IMR-90 (cell line): ENCODE data around the gene GVQW3. TPM values are rescaled to one million over a fixed set of nuclear protein-coding genes. Genes with fewer than 3 reads are reported as not detected.

Experiments used
- ATAC-seq: fragments of 200-7000 bp; cut with Tn5 transposase; 2 replicates; pipeline ENCODE4 v1.9.1; 2020; ENCODE audit warnings: low read depth, mild to moderate bottlenecking, moderate library complexity
- BruUV-seq: library from RNA; stranded (reverse); fragments of 400-500 nt; replicated peaks from 2 replicates; lab custom pipeline; 2021; lab: Mats Ljungman, UMichigan
- CTCF ChIA-PET: fragments of 300-600 bp; formaldehyde crosslinking; extraction: SDS; loops from one replicate; lab custom pipeline; 2021; ENCODE audit warnings: antibody characterized with exemption; lab: Yijun Ruan, JAX
- POLR2A ChIA-PET: fragments of 300-600 bp; sonication (Branson Sonifier 250); formaldehyde crosslinking; loops from one replicate; lab custom pipeline; 2022; ENCODE audit warnings: antibody characterized with exemption; ENCODE audit not compliant: unreplicated experiment; lab: Charles Lee
- DNase-seq: peaks from one replicate; pipeline ENCODE4 v3.0.0; 2013
- H2AFZ ChIP-seq: replicated peaks from 2 replicates; pipeline ENCODE3; 2013; ENCODE audit warnings: low read length, mild to moderate bottlenecking; ENCODE audit not compliant: poor library complexity
- H2AK5ac ChIP-seq: 2 replicates; pipeline ENCODE4 v1.6.1; 2013; ENCODE audit warnings: low read depth, low read length, inconsistent platforms
- H2AK9ac ChIP-seq: replicated peaks from 2 replicates; pipeline ENCODE3; 2013; ENCODE audit warnings: mild to moderate bottlenecking, low read depth, low read length, moderate library complexity; ENCODE audit not compliant: poor library complexity
- H2BK120ac ChIP-seq: 2 replicates; pipeline ENCODE4 v1.6.1; 2013; ENCODE audit warnings: low read depth, low read length, inconsistent platforms
- H2BK15ac ChIP-seq: 3 replicates; pipeline ENCODE4 v1.6.1; 2013; ENCODE audit warnings: low read depth, low read length, inconsistent platforms
- H2BK20ac ChIP-seq: 2 replicates; pipeline ENCODE4 v1.6.1; 2013; ENCODE audit warnings: low read depth, mild to moderate bottlenecking, inconsistent platforms, low read length, moderate library complexity
- H2BK5ac ChIP-seq: 2 replicates; pipeline ENCODE4 v1.6.1; 2013; ENCODE audit warnings: mild to moderate bottlenecking, low read depth, low read length, inconsistent platforms; ENCODE audit not compliant: poor library complexity, severe bottlenecking
- H3K14ac ChIP-seq: replicated peaks from 2 replicates; pipeline ENCODE4 v1.6.1; 2013; ENCODE audit warnings: low read depth, low read length, inconsistent platforms
- H3K18ac ChIP-seq: 2 replicates; pipeline ENCODE4 v1.6.1; 2013; ENCODE audit warnings: low read depth, low read length, control low read depth
- H3K23ac ChIP-seq: 2 replicates; pipeline ENCODE4 v1.6.1; 2013; ENCODE audit warnings: low read depth, low read length, inconsistent platforms
- H3K27ac ChIP-seq: 2 replicates; pipeline ENCODE4 v1.5.1; 2013; ENCODE audit warnings: mild to moderate bottlenecking, control low read depth, low read length; ENCODE audit not compliant: insufficient read depth
- H3K27me3 ChIP-seq: 2 replicates; pipeline ENCODE4 v1.6.1; 2013; ENCODE audit warnings: low read length; ENCODE audit not compliant: control insufficient read depth, insufficient read depth
- H3K36me3 ChIP-seq: 2 replicates; pipeline ENCODE4 v1.6.1; 2013; ENCODE audit warnings: low read length, mixed read lengths; ENCODE audit not compliant: control insufficient read depth, insufficient read depth
- H3K4ac ChIP-seq: 2 replicates; pipeline ENCODE4 v1.6.1; 2013; ENCODE audit warnings: low read depth, low read length, inconsistent platforms
- H3K4me1 ChIP-seq: 2 replicates; pipeline ENCODE4 v1.6.1; 2013; ENCODE audit warnings: low read length, mixed read lengths; ENCODE audit not compliant: control insufficient read depth, insufficient read depth
- H3K4me2 ChIP-seq: 2 replicates; pipeline ENCODE4 v1.6.1; 2013; ENCODE audit warnings: low read depth, mild to moderate bottlenecking, control low read depth, low read length, moderate library complexity
- H3K4me3 ChIP-seq: 2 replicates; pipeline ENCODE4 v1.5.1; 2013; ENCODE audit warnings: low read depth, mild to moderate bottlenecking, control low read depth, low read length, moderate library complexity; ENCODE audit not compliant: insufficient read depth
- H3K56ac ChIP-seq: 2 replicates; pipeline ENCODE4 v1.6.1; 2013; ENCODE audit warnings: low read length, inconsistent platforms; ENCODE audit not compliant: insufficient read depth; ENCODE audit errors: extremely low read depth
- H3K79me1 ChIP-seq, 2 experiments: 2 replicates each; pipeline ENCODE4 v1.6.1; 2013; ENCODE audit warnings: low read length in 2 of 2, inconsistent platforms in 1 of 2, low read depth in 1 of 2
- H3K9ac ChIP-seq: 2 replicates; pipeline ENCODE4 v1.6.1; 2013; ENCODE audit warnings: low read depth, low read length, control low read depth
- H3K9me1 ChIP-seq: 2 replicates; pipeline ENCODE4 v1.6.1; 2013; ENCODE audit warnings: low read length, inconsistent platforms; ENCODE audit not compliant: insufficient read depth
- H3K9me3 ChIP-seq: 2 replicates; pipeline ENCODE4 v1.6.1; 2013; ENCODE audit warnings: low read length; ENCODE audit not compliant: control insufficient read depth, insufficient read depth
- H4K20me1 ChIP-seq: 2 replicates; pipeline ENCODE4 v1.6.1; 2013; ENCODE audit warnings: low read length, inconsistent platforms; ENCODE audit not compliant: insufficient read depth
- H4K5ac ChIP-seq: 2 replicates; pipeline ENCODE4 v1.6.1; 2013; ENCODE audit warnings: mild to moderate bottlenecking, low read depth, low read length, control low read depth
- H4K8ac ChIP-seq, 2 experiments: 2 replicates each; pipeline ENCODE4 v1.6.1; 2013; ENCODE audit warnings: low read depth in 2 of 2, low read length in 2 of 2, control low read depth in 1 of 2, inconsistent platforms in 1 of 2
- H4K91ac ChIP-seq: 2 replicates; pipeline ENCODE4 v1.6.1; 2013; ENCODE audit warnings: low read depth, low read length, inconsistent platforms; ENCODE audit not compliant: insufficient read depth
- CEBPB ChIP-seq: IDR thresholded peaks from 2 replicates; pipeline ENCODE4 v1.6.1; 2012; ENCODE audit warnings: low read depth, low read length, improper control_type of control experiment
- CHD1 ChIP-seq: IDR thresholded peaks from 2 replicates; pipeline ENCODE4 v1.6.1; 2012; ENCODE audit warnings: low read depth, low read length, improper control_type of control experiment
- MAZ ChIP-seq: IDR thresholded peaks from 2 replicates; pipeline ENCODE4 v1.6.1; 2012; ENCODE audit warnings: low read depth, mild to moderate bottlenecking, low read length, improper control_type of control experiment, moderate library complexity, borderline replicate concordance
- WGBS, 2 experiments: methylation state at CpG; one replicate each; pipeline versions ENCODE4 v1.1.5 to v1.1.7; 2013; ENCODE audit warnings: missing lambda C conversion rate in 2 of 2; ENCODE audit not compliant: insufficient read length in 1 of 2; ENCODE audit errors: extremely low coverage in 2 of 2; 5-methylcytosine and 5-hydroxymethylcytosine counted together
- dilution Hi-C: fragments of 300-500 bp; cut with HindIII; formaldehyde crosslinking; loops from one replicate; pipeline ENCODE4 v1.14.3; 2018; ENCODE audit warnings: low sequenced_read_pairs; ENCODE audit not compliant: unreplicated experiment
- in situ Hi-C: fragments of 300-500 bp; cut with MboI; formaldehyde crosslinking; loops from 3 replicates; pipeline ENCODE4 v1.14.3; 2019; ENCODE audit warnings: low sequenced_read_pairs, inconsistent platforms, mixed read lengths
- intact Hi-C: fragments of 100-400 bp; cut with micrococcal nuclease; formaldehyde crosslinking; loops from 2 replicates; pipeline ENCODE4 v1.10.0; 2022
- polyA plus RNA-seq, 3 experiments: library from polyadenylated mRNA; depleted of rRNA; stranded (reverse); fragments of >200 nt; gene quantifications; 2 replicates each; pipeline ENCODE4 v1.2.3, GENCODE V29; 2012; ENCODE audit warnings: low replicate concordance in 1 of 3
- total RNA-seq: library from RNA; depleted of rRNA; stranded (reverse); fragments of >200 nt; gene quantifications from 2 replicates; pipeline ENCODE4 v1.2.3, GENCODE V29; 2012

The GVQW3 gene
- total and polyA plus RNA-seq, 2 of the 4 experiments (the other 2 are of a cell fraction): 0.96 to 1.1 TPM

DNA sequence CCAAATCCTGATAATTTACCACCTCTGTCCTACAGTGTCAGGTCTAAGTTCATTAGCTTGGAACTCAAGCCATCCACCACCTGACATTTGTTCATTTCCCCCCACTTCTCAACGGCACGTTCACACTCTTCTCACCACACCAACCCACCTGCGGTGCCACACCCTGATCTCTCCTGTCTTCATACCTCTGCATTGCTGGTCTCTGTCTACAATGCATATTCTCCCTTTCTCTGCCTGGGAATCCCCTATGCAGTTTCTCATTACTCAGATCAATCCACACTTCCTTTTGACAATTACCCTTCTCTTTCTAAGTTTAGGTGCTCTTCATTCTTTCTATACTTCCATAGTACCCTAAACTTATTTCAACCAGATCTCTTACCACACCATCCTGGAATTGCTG, 43.3 kb downstream of the GVQW3 start:
- Histone ChIP-seq H2BK5ac (no peak overlapping the region), H3K36me3 (no peaks in the 10 kb centered on the region), H2AK9ac (no peak overlapping the region), H3K9me3 (no peaks in the 10 kb centered on the region), H3K9ac (no peak overlapping the region), H3K27ac (no peak overlapping the region), H3K9me1 (no peaks in the 10 kb centered on the region), H3K4me2 (no peak overlapping the region), H4K20me1 (no peaks in the 10 kb centered on the region), H4K91ac (no peak overlapping the region), H2AK5ac (no peak overlapping the region), H4K8ac (no peak overlapping the region), H3K27me3 (peaks cover 36% of the 10 kb centered on the region), H3K14ac (no peak overlapping the region), H3K56ac (no peak overlapping the region), H2AFZ (no peak overlapping the region), H3K4me1 (no peaks in the 10 kb centered on the region), H4K5ac (no peak overlapping the region), H2BK120ac (no peak overlapping the region), H3K79me1 (no peaks in the 10 kb centered on the region), H3K18ac (no peak overlapping the region), H3K4ac (no peak overlapping the region), H2BK20ac (no peak overlapping the region), H2BK15ac (no peak overlapping the region), H3K4me3 (no peak overlapping the region), H3K23ac (no peak overlapping the region)
- ChIA-PET POLR2A (no interaction called here), CTCF (interaction anchor here (0.9 kb wide), 1 partner anchor 14 kb away, joined by 3 read pairs; no protein-coding TSS in a partner anchor)
- 50% methylated on average over 3 of the region's 3 CpGs; no CpG with 5 or more reads in 1 of the 2 experiments for WGBS, 2 experiments
- BruUV-seq: no TSS peak
- no peak for ATAC-seq
- no peak for TF ChIP-seq CEBPB
- no peak for TF ChIP-seq CHD1
- TF ChIP-seq MAZ: no peak
- intact Hi-C loops (no loop called here), dilution Hi-C loops (no loop called here), in situ Hi-C loops (no loop called here)
- no peak for DNase-seq
